ENCODE results near the gene CAP1. TPM values are rescaled to one million over a fixed set of nuclear protein-coding genes. Genes with fewer than 3 reads are reported as not detected.

CAP1 gene
- total and polyA plus RNA-seq, 3 donors from 2014 or later: 159 to 231 (median 160) TPM

GRCh38 chr1:40107290-40107959, 66.9 kb downstream of the CAP1 start:
- H3K36me3 ChIP-seq (ENCODE audit: low read depth, missing control alignments): no peaks in the 10 kb centered on the region
- H3K27ac ChIP-seq: no peak overlapping the region
- DNase-seq: no peak
- no peak overlapping the region for H3K4me3 ChIP-seq
- TF ChIP-seq POLR2A (IDR thresholded peaks at IDR 0.05): no peak
- TF ChIP-seq, protein P1, sequence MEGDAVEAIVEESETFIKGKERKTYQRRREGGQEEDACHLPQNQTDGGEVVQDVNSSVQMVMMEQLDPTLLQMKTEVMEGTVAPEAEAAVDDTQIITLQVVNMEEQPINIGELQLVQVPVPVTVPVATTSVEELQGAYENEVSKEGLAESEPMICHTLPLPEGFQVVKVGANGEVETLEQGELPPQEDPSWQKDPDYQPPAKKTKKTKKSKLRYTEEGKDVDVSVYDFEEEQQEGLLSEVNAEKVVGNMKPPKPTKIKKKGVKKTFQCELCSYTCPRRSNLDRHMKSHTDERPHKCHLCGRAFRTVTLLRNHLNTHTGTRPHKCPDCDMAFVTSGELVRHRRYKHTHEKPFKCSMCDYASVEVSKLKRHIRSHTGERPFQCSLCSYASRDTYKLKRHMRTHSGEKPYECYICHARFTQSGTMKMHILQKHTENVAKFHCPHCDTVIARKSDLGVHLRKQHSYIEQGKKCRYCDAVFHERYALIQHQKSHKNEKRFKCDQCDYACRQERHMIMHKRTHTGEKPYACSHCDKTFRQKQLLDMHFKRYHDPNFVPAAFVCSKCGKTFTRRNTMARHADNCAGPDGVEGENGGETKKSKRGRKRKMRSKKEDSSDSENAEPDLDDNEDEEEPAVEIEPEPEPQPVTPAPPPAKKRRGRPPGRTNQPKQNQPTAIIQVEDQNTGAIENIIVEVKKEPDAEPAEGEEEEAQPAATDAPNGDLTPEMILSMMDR (IDR thresholded peaks at IDR 0.05): no peak
- intact Hi-C loops (cut with DNase I; ENCODE audit: low total_unique reads): no loop called here
- no peaks in the 10 kb centered on the region for H3K9me3 ChIP-seq
- WGBS, 2 donors: 88 to 93% methylated on average over 6 of the region's 6 CpGs
- no peaks in the 10 kb centered on the region for H3K4me1 ChIP-seq
- no peaks in the 10 kb centered on the region for H3K27me3 ChIP-seq

GRCh38 chr1:40110389-40110788, 69.9 kb downstream of the CAP1 start:
- Histone ChIP-seq H3K27me3 (no peaks in the 10 kb centered on the region), H3K4me3 (no peak overlapping the region), H3K4me1 (no peaks in the 10 kb centered on the region), H3K27ac (no peak overlapping the region), H3K9me3 (no peaks in the 10 kb centered on the region), H3K36me3 (ENCODE audit: low read depth, missing control alignments) (no peaks in the 10 kb centered on the region)
- intact Hi-C loops (cut with DNase I; ENCODE audit: low total_unique reads): no loop called here
- no peak for DNase-seq
- TF ChIP-seq, protein P1 (IDR thresholded peaks at IDR 0.05): no peak
- TF ChIP-seq POLR2A (IDR thresholded peaks at IDR 0.05): no peak

- WGBS, 2 donors: 85 to 87% methylated on average over 3 of the region's 3 CpGs
- Histone ChIP-seq H3K27ac (no peak overlapping the region), H3K9me3 (no peaks in the 10 kb centered on the region), H3K4me3 (no peak overlapping the region), H3K36me3 (ENCODE audit: low read depth, missing control alignments) (no peaks in the 10 kb centered on the region), H3K4me1 (no peaks in the 10 kb centered on the region), H3K27me3 (no peaks in the 10 kb centered on the region)
- TF ChIP-seq, protein P1 (IDR thresholded peaks at IDR 0.05): no peak
- no peak for TF ChIP-seq POLR2A (IDR thresholded peaks at IDR 0.05)
- intact Hi-C loops (cut with DNase I; ENCODE audit: low total_unique reads): no loop called here
- DNase-seq: no peak
These were observed 73.9 kb downstream of the CAP1 start for GRCh38 chr1:40114400-40114799.

GRCh38 chr1:40120128-40120527, 79.6 kb downstream of the CAP1 start:
- no peaks in the 10 kb centered on the region for H3K27me3 ChIP-seq
- no peaks in the 10 kb centered on the region for H3K4me1 ChIP-seq
- H3K36me3 ChIP-seq (ENCODE audit: low read depth, missing control alignments): no peaks in the 10 kb centered on the region
- no peak overlapping the region for H3K4me3 ChIP-seq
- H3K9me3 ChIP-seq: no peaks in the 10 kb centered on the region
- DNase-seq: no peak
- intact Hi-C loops (cut with DNase I; ENCODE audit: low total_unique reads): no loop called here
- 82 to 85% methylated on average over 7 of the region's 7 CpGs for WGBS, 2 donors
- TF ChIP-seq, protein P1 (IDR thresholded peaks at IDR 0.05): no peak
- TF ChIP-seq POLR2A (IDR thresholded peaks at IDR 0.05): no peak
- H3K27ac ChIP-seq: no peak overlapping the region

Other genes starting within 250 kb of the CAP1 start
- gene TRIT1, start 157.2 kb upstream of the CAP1 start, total RNA-seq: 10 to 100 TPM; 21.4 to 21.7 TPM
- gene TRIT1, start 157.2 kb upstream of the CAP1 start, polyA plus RNA-seq (ENCODE audit: insufficient read depth, low read depth, low replicate concordance): 20.5 TPM
- gene MYCL, start 138.8 kb upstream of the CAP1 start, total RNA-seq: 1 to 10 TPM; 3.3 to 4.6 TPM
- gene MYCL, start 138.8 kb upstream of the CAP1 start, polyA plus RNA-seq (ENCODE audit: insufficient read depth, low read depth, low replicate concordance): 3.1 TPM
- gene MFSD2A, start 85.6 kb upstream of the CAP1 start, total RNA-seq: 100 to 1,000 TPM; 185 to 201 TPM
- gene MFSD2A, start 85.6 kb upstream of the CAP1 start, polyA plus RNA-seq (ENCODE audit: insufficient read depth, low read depth, low replicate concordance): 122 TPM
- 10 to 100 TPM; 67.0 to 82.9 TPM for gene PPT1, start 56.5 kb downstream of the CAP1 start, total RNA-seq
- 112 TPM for gene PPT1, start 56.5 kb downstream of the CAP1 start, polyA plus RNA-seq (ENCODE audit: insufficient read depth, low read depth, low replicate concordance)
- 10 to 100 TPM; 27.2 to 28.4 TPM for gene RLF, start 120.7 kb downstream of the CAP1 start, total RNA-seq
- 16.4 TPM for gene RLF, start 120.7 kb downstream of the CAP1 start, polyA plus RNA-seq (ENCODE audit: insufficient read depth, low read depth, low replicate concordance)
- gene TMCO2, start 207.2 kb downstream of the CAP1 start, total RNA-seq: 10 to 100 TPM; 35.2 to 81.5 TPM
- 198 TPM for gene TMCO2, start 207.2 kb downstream of the CAP1 start, polyA plus RNA-seq (ENCODE audit: insufficient read depth, low read depth, low replicate concordance)
- gene ZMPSTE24, start 217.5 kb downstream of the CAP1 start, total RNA-seq: 10 to 100 TPM; 30.4 to 31.3 TPM
- gene ZMPSTE24, start 217.5 kb downstream of the CAP1 start, polyA plus RNA-seq (ENCODE audit: insufficient read depth, low read depth, low replicate concordance): 22.5 TPM

Measured in testis (tissue), 3 donors.